ENCODE measurements around the gene RFX3. TPM values are rescaled to one million over a fixed set of nuclear protein-coding genes. Genes with fewer than 3 reads are reported as not detected.

RFX3 gene
- total RNA-seq, 1 experiment from 2014 or later: 5.7 TPM

- H3K36me3 ChIP-seq (ENCODE audit: control insufficient read depth, insufficient read depth, low read length): no peaks in the 10 kb centered on the region
- H3K9me3 ChIP-seq (ENCODE audit: control insufficient read depth, insufficient read depth, low read depth, low read length): no peaks in the 10 kb centered on the region
- no peak overlapping the region for H3K27ac ChIP-seq (ENCODE audit: low read length)
- ChIA-PET CTCF (interaction anchor here (0.6 kb wide), 1 partner anchor 110 kb away, joined by 3 read pairs; no protein-coding TSS in a partner anchor), POLR2A (no interaction called here)
- intact Hi-C loops (cut with micrococcal nuclease; ENCODE audit: unreplicated experiment) (no loop called here), in situ Hi-C loops (cut with HindIII; ENCODE audit: low pct_unique_long_range_greater_than_20kb, low sequenced_read_pairs) (no loop called here)
- ATAC-seq (no peak), DNase-seq (ENCODE audit: low read depth, low spot score) (no peak)
- BruUV-seq (replicated peaks): no TSS peak
- no peaks in the 10 kb centered on the region for H3K27me3 ChIP-seq (ENCODE audit: control insufficient read depth, insufficient read depth, low read length)
- H3K4me3 ChIP-seq (ENCODE audit: low read depth in 2 of 2, low read length in 2 of 2): no peak overlapping the region
- no peaks in the 10 kb centered on the region for H3K4me1 ChIP-seq (ENCODE audit: control insufficient read depth, insufficient read depth, low read length)
- TF ChIP-seq REST (IDR thresholded peaks at IDR 0.05; ENCODE audit: insufficient read depth in 1 of 2, low read depth in 2 of 2, low read length in 1 of 2) (no peak), CTCF (IDR thresholded peaks at IDR 0.05) (peak; percentile 30; the same call in 1 of the 2 replicates)
Measured at GRCh38 chr9:3331801-3332200, 194.0 kb downstream of the RFX3 start.

- in situ Hi-C loops (cut with HindIII; ENCODE audit: low pct_unique_long_range_greater_than_20kb, low sequenced_read_pairs) (no loop called here), intact Hi-C loops (cut with micrococcal nuclease; ENCODE audit: unreplicated experiment) (no loop called here)
- no TSS peak for BruUV-seq (replicated peaks)
- H3K4me1 ChIP-seq (ENCODE audit: control insufficient read depth, insufficient read depth, low read length): no peaks in the 10 kb centered on the region
- no peak overlapping the region for H3K27ac ChIP-seq (ENCODE audit: low read length)
- ChIA-PET CTCF (interaction anchor here (0.6 kb wide), 1 partner anchor 110 kb away, joined by 3 read pairs; no protein-coding TSS in a partner anchor), POLR2A (no interaction called here)
- H3K4me3 ChIP-seq (ENCODE audit: low read depth in 2 of 2, low read length in 2 of 2): no peak overlapping the region
- no peaks in the 10 kb centered on the region for H3K36me3 ChIP-seq (ENCODE audit: control insufficient read depth, insufficient read depth, low read length)
- TF ChIP-seq REST (IDR thresholded peaks at IDR 0.05; ENCODE audit: insufficient read depth in 1 of 2, low read depth in 2 of 2, low read length in 1 of 2) (no peak), TCF7L2 (IDR thresholded peaks at IDR 0.05; ENCODE audit: low read depth, low read length) (no peak), POLR2AphosphoS5 (IDR thresholded peaks at IDR 0.05; ENCODE audit: low read depth, low read length) (no peak), CTCF (IDR thresholded peaks at IDR 0.05) (no peak), SIN3A (IDR thresholded peaks at IDR 0.05; ENCODE audit: borderline replicate concordance, insufficient read depth, low read depth, low read length) (no peak)
- ATAC-seq (no peak), DNase-seq (ENCODE audit: low read depth, low spot score) (no peak)
- no peaks in the 10 kb centered on the region for H3K9me3 ChIP-seq (ENCODE audit: control insufficient read depth, insufficient read depth, low read depth, low read length)
- no peaks in the 10 kb centered on the region for H3K27me3 ChIP-seq (ENCODE audit: control insufficient read depth, insufficient read depth, low read length)
Measured at GRCh38 chr9:3330792-3331420, 194.9 kb downstream of the RFX3 start.

Data from Panc1 (cell line).